HG03439 (cell line): ENCODE measurements around the gene SLC4A2.

Experiments
- ATAC-seq: cut with Tn5 transposase; IDR thresholded peaks from one replicate; pipeline ENCODE4 v1.9.1; 2021; ENCODE audit warnings: mild to moderate bottlenecking, moderate library complexity; ENCODE audit not compliant: unreplicated experiment

Gene SLC4A2

GRCh38 chr7:151076863-151077704 is 17.7 kb downstream of the SLC4A2 start:
- ATAC-seq: no peak

- ATAC-seq: no peak
Observed at GRCh38 chr7:151077705-151078232, 18.4 kb downstream of the SLC4A2 start.

DNA sequence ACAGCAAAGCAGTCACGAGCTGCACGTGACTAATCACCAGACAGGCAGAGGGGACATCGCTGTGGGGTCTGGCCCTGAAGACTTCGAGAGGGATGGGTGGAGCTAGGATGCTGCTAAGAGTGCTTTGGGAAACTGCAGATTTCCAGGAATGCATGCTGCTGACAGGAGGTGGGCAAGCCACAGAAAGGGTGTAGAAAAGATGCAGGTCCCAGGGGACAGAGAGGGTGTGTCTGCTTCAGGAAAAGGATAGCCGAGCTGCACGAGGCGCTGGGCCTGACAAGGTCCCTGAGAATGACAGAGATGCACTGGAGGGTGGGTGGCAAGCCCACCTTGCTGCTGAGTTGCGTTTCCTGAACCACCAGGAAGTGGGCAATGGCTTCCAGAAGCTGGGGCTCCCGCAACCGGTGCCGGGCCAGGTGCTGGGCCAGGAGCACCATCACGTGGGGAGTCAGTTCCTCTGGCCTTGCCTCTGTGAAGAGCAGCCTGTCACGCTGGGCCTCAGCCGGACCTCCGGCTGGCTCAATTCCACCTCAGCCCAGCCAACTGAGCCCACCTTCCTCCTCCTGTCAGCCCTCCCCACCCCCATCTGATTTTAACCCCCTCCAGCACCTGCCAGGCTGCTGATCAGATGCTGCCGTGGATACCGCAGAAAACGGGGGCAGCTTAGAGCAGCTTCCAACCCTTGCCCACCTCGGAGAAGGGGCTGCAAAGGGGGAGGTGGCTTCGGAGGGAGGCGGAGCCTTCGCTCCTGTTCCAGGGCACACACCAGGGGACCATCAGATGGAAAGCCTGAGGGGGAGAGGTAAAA is 19.0 kb downstream of the SLC4A2 start:
- no peak for ATAC-seq

DNA sequence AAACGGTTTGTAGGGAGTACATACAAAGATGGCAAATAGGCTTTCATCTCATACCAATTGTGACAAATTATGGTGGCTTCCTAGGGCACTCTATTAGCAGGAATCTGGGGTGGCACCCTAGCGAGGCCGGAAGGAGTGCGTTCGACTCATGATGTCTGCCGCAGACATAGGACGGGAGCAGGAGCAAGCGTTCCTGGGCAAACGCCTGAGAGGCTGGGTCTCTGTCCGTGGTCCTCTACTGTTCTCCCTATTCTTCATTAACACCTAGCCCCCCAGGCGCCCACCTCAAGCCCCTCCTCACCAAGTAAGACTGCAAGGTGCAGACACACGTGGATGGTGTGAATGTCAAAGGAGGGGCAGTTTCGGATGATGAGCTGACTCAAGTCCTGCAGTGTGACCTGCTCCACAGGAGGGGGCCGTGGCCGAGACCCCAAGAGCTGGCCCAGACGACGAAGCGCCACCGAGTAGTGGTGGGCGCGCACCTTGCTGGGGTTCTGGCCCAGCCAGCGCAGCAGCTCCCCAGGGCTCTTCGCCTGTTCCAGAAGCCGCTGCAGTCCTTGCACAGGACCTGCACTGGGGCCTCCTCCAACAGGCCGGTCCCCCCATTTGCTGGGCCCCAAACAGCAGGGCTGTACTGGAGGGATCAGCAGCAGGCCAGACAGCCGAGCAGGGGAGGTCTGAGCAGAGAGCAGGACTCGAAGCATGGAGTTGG is 20.0 kb downstream of the SLC4A2 start:
- no peak for ATAC-seq

DNA sequence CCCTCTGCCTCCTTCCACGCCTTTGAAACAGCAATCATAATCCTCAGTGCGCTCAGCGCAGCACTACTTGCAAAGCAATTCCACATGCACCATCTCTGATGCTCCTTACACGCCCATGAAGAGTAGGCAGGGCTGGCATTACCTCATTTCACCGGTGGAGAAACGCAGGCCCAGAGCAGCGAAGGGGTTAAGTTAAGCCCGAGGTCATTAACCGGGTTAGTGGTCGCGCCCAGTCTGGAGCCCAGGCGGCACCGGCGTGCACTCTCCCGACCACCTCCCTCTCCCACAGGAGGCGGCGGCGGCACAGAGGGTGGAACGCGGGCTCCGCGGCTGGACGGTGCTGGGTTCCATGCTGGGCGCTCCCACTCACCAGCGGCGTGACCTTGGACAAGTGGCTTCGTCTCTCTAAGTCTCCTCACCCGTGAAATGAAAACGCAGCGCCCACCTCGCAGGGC is 20.7 kb downstream of the SLC4A2 start:
- peak; percentile 0 for ATAC-seq

- ATAC-seq: peak; percentile 75
Observed at GRCh38 chr7:151080522-151081169, 21.3 kb downstream of the SLC4A2 start, which contains the start of gene FASTK. TSS of gene FASTK (minus strand) at chr7:151080809. CDS start at chr7:151080766, 43 bp downstream.

GRCh38 chr7:151081170-151082101 is 22.0 kb downstream of the SLC4A2 start:
- no peak for ATAC-seq

DNA sequence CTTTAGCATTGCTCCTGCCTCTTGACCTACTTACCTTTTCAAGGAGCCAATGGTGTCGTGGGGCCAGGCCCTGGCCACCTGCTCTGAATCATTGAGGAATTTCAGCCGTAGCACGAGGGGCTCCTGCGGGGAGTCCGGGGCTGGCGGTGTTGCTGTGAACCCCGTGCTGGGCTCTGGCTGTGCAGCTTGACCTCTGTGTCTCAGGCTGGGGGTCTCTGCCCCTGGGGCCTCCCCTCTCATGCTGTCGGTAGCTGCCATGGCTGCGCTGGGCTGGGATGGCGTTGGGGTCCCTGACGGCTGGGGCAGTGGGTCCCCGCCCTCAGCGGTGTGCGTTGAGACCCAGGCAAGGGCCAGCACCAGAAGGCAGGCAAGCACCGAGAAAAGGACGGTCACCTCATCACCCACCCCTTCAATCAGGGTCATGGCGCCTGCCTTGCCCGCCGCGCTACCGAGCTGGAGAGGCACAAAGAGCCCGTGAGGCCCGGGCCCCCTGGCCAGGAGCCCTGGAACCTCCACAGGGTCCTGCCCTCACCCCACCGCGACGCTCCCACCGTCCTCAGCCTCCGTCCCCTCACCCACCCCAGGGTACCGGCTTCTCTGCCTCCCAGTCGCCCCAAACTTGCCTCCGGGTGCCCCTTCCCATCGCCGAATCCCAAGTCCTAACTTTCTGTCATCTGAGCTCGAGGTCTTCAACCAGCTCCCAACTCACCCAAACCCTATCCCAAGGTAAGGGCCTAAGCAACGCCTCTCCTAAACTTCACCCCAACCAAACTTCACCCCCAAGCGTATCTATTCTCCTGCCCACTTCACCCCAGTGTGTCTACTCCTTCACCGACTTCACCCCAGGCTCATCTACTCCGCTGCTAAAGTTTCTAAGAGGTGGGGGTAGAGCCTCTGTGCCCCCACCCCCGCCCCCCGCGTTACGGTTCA is 23.0 kb downstream of the SLC4A2 start:
- ATAC-seq: no peak

- ATAC-seq: peak; percentile 43
Observed at GRCh38 chr7:151083071-151083823, 23.9 kb downstream of the SLC4A2 start, which contains the start of gene TMUB1. TSS of gene TMUB1 (minus strand) at chr7:151083493. CDS start at chr7:151082563, 930 bp downstream.

- no peak for ATAC-seq
Observed at GRCh38 chr7:151083824-151084160, 24.4 kb downstream of the SLC4A2 start.

DNA sequence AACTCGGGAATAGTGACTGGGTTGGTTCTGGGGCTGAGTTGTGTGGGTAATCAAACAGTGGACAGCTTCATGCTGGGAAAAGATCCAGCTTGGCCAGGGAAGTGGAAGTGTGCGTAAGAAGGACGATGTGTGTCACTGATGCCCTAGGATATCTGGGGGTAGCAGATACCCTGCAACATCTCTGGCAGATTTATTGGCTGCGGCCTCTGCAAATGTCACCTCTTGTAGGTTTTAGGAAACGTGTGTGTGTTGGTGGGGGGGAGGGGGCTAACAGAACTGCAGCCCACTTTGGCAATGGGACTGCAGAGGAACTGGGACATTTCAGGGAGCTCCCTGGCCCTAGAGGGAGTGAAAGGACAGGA is 25.9 kb downstream of the SLC4A2 start:
- ATAC-seq: no peak

DNA sequence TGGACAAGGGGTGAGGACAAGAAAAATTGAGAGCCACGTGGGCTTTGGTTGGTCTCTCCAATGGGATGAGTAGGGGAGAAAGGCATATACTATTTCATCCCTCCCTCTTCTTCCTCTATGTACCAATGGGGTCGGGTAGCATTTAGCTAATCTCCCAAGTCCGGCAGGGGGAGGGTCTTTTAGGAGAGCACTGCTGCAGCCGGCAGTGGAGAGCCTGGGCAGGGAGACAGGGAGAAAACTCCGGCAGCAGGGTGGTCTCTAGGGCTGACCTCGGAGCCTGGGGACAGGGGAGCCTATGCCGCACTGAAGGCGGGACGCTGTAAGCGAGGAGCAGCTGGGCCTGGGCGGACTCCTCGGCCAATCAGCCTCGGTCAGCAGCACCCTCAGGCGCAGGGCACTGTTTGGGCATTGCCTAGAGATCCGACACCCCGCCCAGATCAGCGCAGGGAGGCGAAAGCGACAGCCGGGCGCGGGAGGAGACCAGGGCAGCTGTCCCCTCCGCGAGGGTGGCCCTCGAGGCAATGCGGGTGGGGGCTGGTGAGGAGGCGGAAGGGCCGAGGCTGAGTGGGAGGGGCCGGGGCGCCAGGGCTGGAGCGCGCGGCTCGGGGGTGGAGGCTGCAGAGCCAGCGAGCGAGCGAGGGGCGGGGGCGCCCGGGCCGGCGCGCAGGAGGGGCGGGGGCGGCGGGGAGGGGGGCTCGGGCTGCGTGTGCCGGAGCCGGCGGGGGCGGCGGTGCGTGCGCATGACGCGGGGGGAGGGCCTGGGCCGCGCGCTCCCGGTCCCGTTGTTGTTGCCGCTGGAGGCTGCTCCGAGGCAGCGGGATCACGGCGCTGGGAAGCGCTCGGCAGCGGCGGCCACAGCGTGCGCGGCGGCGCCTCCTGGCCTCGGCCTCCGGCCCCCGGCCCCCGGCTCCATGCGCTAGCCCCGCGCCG is 26.6 kb downstream of the SLC4A2 start, which contains the start of gene AGAP3:
AGAP3 (plus strand) TSS at position 785 of the 930 bp plus-strand sequence. CDS start 267 bp downstream, outside the sequence.
- peak; percentile 42 for ATAC-seq

DNA sequence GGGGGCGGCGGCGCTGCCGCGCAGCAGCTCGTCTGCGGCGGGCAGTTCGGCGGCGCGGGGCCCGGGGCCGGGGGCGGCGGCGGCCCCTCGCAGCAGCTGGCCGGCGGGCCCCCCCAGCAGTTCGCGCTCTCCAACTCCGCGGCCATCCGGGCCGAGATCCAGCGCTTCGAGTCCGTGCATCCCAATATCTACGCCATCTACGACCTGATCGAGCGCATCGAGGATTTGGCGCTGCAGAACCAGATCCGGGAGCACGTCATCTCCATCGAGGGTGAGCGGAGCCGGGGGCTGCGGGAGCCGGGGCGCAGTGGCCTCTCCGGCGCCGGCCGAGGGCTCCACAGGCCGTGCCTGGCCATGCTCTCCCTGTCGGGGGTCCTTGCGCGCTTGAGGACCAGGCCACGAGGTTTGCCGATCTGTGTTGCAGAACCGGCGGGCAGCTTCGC is 27.4 kb downstream of the SLC4A2 start:
- ATAC-seq: no peak

DNA sequence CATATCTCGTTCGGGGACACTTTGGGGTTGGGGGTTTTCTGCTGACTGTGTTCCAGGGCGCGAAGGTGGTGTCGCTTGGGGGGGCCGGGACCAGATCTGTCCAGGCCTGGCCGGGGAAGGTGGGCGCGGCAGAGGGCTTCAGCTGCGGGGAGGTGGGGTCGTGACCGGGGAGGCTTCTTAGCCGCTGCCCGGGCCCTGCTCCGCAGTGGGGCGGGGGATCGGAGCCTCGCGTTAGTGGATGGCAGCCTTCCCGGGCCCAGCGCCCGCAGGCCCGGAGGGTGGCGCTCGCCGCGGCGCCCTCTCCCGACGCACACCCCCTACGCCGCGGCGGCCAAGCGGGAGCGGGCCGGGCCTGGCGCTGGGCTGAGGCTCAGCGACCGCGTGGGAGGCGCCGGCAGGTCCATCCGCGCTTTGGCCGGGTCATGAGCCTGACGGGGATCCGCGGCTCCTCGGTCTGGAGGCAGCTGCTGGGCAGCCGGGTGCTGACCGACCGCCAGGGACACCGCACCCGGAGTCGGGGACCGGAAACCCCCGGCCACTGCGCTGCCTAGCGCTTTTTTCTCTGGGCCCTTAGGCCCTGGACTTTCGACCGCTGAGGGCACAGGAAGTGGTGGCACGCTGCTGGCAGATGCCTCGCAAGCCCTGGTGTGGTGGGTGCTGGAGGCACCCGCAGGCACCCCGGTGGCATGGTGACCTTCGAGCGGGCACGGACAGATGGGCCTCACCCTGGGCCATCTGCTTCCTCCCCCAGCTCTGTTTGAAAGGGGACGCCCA is 28.0 kb downstream of the SLC4A2 start:
- no peak for ATAC-seq

DNA sequence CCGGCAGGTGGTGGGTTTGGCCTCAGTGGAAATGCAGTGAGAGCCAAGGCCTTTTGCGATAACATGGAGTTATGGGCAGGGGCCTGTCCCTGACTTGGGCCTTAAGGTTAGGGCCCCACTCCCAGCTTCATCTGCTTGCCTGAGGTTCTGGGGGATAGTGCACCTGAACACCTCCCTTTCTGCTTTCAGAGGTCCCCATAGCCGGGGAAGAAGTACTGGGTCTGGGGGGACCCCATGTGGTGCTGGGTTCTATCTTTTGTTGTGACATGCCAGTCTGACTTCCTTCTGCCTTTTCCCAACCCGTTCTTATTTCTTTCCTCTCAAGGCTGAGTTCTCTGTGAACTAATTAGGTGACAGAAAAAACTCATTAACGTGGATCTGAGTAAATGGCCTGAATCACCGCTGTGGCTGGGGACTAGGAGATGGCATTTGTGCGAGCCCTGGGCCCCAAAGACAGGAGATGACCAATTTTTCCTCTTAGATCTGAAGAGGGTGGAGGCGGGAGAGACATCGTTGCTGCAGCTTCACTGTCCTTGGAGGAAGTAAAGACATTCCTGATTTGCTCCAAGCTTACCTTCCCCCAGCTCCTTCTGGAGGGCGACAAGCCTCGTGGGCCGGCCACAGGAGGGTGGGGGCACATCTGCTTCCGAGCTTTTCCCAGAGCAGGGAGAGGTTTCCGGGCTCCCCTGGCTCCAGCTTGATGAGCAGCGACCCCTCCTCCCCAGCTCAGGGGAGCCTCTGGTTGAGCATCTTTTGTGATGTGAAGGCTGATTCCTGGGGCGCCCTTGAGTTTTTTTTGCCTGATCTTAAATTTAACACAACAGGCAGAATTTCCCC is 28.8 kb downstream of the SLC4A2 start:
- ATAC-seq: no peak
